ENCODE data around the gene ZBTB33. TPM values are rescaled to one million over a fixed set of nuclear protein-coding genes. Genes with fewer than 3 reads are reported as not detected.
A peak's percentile ranks its signal among the peaks of the same experiment; 100 is the strongest.

Gene ZBTB33
- total RNA-seq, 1 donor from 2014 or later = 11.2 TPM

DNA sequence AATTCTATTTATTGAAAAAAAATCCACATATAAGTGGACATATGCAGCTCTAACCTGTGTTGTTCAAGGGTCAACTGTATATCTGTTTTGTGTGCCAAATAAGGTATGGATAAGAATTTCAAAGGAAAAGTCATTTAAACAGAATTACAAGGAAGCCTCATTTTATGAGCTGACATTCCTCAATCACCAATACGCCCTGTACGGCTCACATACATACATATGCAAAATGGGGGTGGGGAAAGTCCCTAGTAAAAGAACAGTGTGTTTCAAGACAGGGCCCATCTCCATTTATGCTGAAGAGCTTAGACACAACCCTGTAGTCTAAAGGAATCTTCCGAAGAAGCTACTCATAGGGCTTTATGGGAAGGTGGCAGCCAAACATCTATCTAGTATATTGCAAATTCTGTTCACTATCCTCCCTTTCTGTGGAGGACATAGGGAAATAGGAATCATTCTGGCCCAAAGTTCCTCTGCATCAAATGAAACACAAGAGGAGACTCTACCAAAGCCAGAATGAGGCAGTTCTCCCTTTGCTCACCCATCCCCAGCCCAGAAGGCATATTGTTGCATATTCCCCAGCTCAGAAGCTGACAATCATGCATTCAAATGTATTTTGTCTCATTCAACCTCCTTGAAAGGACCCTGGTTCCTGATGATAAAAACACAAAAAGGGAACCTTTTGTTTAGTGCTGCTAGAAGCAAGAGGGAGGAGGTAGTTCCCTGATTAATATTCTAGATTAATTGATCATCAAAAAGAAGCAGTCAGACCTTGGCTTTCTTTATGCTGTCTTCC lies 13.7 kb upstream of the ZBTB33 start:
- Mint-ChIP-seq H3K9me3 (ENCODE audit: low read depth) (peaks cover 14% of the 10 kb centered on the region), H3K27me3 (ENCODE audit: low read depth) (no peaks in the 10 kb centered on the region), H3K4me3 (ENCODE audit: unreplicated experiment) (no peak overlapping the region), H3K4me1 (ENCODE audit: low read depth) (no peaks in the 10 kb centered on the region), H3K36me3 (ENCODE audit: low read depth) (no peaks in the 10 kb centered on the region), H3K27ac (ENCODE audit: unreplicated experiment) (no peak overlapping the region)
- TF ChIP-seq, protein P1, sequence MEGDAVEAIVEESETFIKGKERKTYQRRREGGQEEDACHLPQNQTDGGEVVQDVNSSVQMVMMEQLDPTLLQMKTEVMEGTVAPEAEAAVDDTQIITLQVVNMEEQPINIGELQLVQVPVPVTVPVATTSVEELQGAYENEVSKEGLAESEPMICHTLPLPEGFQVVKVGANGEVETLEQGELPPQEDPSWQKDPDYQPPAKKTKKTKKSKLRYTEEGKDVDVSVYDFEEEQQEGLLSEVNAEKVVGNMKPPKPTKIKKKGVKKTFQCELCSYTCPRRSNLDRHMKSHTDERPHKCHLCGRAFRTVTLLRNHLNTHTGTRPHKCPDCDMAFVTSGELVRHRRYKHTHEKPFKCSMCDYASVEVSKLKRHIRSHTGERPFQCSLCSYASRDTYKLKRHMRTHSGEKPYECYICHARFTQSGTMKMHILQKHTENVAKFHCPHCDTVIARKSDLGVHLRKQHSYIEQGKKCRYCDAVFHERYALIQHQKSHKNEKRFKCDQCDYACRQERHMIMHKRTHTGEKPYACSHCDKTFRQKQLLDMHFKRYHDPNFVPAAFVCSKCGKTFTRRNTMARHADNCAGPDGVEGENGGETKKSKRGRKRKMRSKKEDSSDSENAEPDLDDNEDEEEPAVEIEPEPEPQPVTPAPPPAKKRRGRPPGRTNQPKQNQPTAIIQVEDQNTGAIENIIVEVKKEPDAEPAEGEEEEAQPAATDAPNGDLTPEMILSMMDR (IDR thresholded peaks at IDR 0.05) = no peak
- no peak for DNase-seq (ENCODE audit: low spot score)

DNA sequence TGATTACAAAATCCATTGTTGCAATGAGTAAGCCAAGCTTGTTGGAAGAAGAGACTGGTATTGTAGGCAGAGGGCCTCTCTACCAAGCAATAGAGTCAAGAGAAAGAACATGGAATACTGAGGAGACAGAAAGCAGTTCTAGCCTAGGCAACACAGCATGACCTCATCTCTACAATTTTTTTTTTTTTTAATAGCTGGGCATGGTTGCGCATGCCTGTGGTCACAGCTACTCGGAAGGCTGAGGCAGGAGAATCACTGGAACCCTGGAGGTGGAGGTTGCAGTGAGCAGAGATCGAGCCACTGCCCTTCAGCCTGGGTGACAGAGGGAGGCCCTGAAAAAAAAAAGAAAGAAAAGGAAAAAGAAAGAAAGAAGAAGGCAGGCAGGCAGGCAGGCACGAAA lies 11.7 kb upstream of the ZBTB33 start:
- H3K27ac Mint-ChIP-seq (ENCODE audit: unreplicated experiment) = no peak overlapping the region

GRCh38 chrX:120242813-120243212 lies 7.8 kb upstream of the ZBTB33 start:
- DNase-seq (ENCODE audit: low spot score) = no peak
- Mint-ChIP-seq H3K9me3 (ENCODE audit: low read depth) (peaks cover 8% of the 10 kb centered on the region), H3K4me3 (ENCODE audit: unreplicated experiment) (no peak overlapping the region), H3K27ac (ENCODE audit: unreplicated experiment) (no peak overlapping the region), H3K36me3 (ENCODE audit: low read depth) (no peaks in the 10 kb centered on the region), H3K27me3 (ENCODE audit: low read depth) (peaks cover 2% of the 10 kb centered on the region), H3K4me1 (ENCODE audit: low read depth) (peaks cover 9% of the 10 kb centered on the region)
- TF ChIP-seq, protein P1 (IDR thresholded peaks at IDR 0.05) = no peak

More for the DNA sequence above, 11.7 kb upstream of the ZBTB33 start:
- H3K9me3 Mint-ChIP-seq (ENCODE audit: low read depth) = peaks cover 5% of the 10 kb centered on the region
- no peaks in the 10 kb centered on the region for H3K27me3 Mint-ChIP-seq (ENCODE audit: low read depth)
- no peaks in the 10 kb centered on the region for H3K36me3 Mint-ChIP-seq (ENCODE audit: low read depth)
- peaks cover 2% of the 10 kb centered on the region for H3K4me1 Mint-ChIP-seq (ENCODE audit: low read depth)
- DNase-seq (ENCODE audit: low spot score) = no peak
- no peak overlapping the region for H3K4me3 Mint-ChIP-seq (ENCODE audit: unreplicated experiment)
- TF ChIP-seq, protein P1 (IDR thresholded peaks at IDR 0.05) = no peak

DNA sequence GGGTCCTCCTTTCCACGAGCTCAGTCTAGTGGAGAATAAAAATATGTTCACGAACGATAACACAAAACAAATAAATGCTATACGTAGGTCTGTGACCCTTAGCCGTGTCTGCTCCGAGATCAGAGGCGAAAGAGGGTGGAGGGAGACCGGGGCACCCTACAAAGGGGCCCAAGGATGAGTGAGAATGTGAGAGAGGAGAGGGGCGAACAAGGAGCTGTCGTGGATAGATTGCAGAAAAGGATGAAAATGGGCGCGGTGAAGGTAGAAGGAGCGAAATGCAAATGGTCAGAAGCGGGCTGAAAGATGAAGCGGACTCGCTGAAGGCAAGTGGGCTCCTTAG lies 6.2 kb upstream of the ZBTB33 start:
- Mint-ChIP-seq H3K9me3 (ENCODE audit: low read depth) (peaks cover 5% of the 10 kb centered on the region), H3K36me3 (ENCODE audit: low read depth) (no peaks in the 10 kb centered on the region), H3K27me3 (ENCODE audit: low read depth) (peaks cover 2% of the 10 kb centered on the region), H3K4me1 (ENCODE audit: low read depth) (peaks cover 9% of the 10 kb centered on the region), H3K4me3 (ENCODE audit: unreplicated experiment) (peak overlapping the region; percentile 82), H3K27ac (ENCODE audit: unreplicated experiment) (peak overlapping the region; percentile 96)
- TF ChIP-seq, protein P1 (IDR thresholded peaks at IDR 0.05) = no peak
- DNase-seq (ENCODE audit: low spot score) = no peak

GRCh38 chrX:120244735-120245498 lies 5.7 kb upstream of the ZBTB33 start:
- TF ChIP-seq, protein P1 (IDR thresholded peaks at IDR 0.05) = no peak
- H3K9me3 Mint-ChIP-seq (ENCODE audit: low read depth) = peaks cover 5% of the 10 kb centered on the region
- H3K4me3 Mint-ChIP-seq (ENCODE audit: unreplicated experiment) = peak overlapping the region; percentile 82
- H3K4me1 Mint-ChIP-seq (ENCODE audit: low read depth) = peaks cover 10% of the 10 kb centered on the region
- no peak for DNase-seq (ENCODE audit: low spot score)
- peaks cover 2% of the 10 kb centered on the region for H3K27me3 Mint-ChIP-seq (ENCODE audit: low read depth)
- H3K36me3 Mint-ChIP-seq (ENCODE audit: low read depth) = no peaks in the 10 kb centered on the region
- H3K27ac Mint-ChIP-seq (ENCODE audit: unreplicated experiment) = peak overlapping the region; percentile 96

All from chondrocyte (in vitro differentiated cells).